Caco-2 (cell line): Measurements from ENCODE around the gene SH3GL2. TPM values are rescaled to one million over a fixed set of nuclear protein-coding genes. Genes with fewer than 3 reads are reported as not detected.

Experiments used
- BruUV-seq: library from RNA; stranded (reverse); fragments of 400-500 nt; replicated peaks from 2 replicates; lab custom pipeline; 2021; lab: Mats Ljungman, UMichigan
- CTCF ChIA-PET: fragments of 300-600 bp; sonication (Branson Sonifier 250); formaldehyde crosslinking; loops from one replicate; lab custom pipeline; 2022; ENCODE audit warnings: antibody characterized with exemption; lab: Charles Lee
- POLR2A ChIA-PET: fragments of 300-600 bp; sonication (Branson Sonifier 250); formaldehyde crosslinking; loops from one replicate; lab custom pipeline; 2022; ENCODE audit warnings: antibody characterized with exemption; lab: Charles Lee
- DNase-seq, 2 experiments: peaks; one replicate each; pipeline versions ENCODE4 v3.0.0 to v3.0.0-alpha.2; 2020 to 2022
- H3K27me3 ChIP-seq: replicated peaks from 2 replicates; pipeline ENCODE4 v1.6.0; 2011; ENCODE audit warnings: low read length; ENCODE audit not compliant: control insufficient read depth, insufficient read depth
- H3K36me3 ChIP-seq: 2 replicates; pipeline ENCODE4 v1.5.1; 2011; ENCODE audit warnings: low read length; ENCODE audit not compliant: control insufficient read depth, insufficient read depth
- H3K4me1 ChIP-seq: fragments of 250-450 bp; sonication (Bioruptor Pico); 2 replicates; pipeline ENCODE4 v1.5.1; 2020; ENCODE audit warnings: mild to moderate bottlenecking
- H3K4me3 ChIP-seq: 2 replicates; pipeline ENCODE4 v1.5.1; 2011; ENCODE audit warnings: low read depth, mild to moderate bottlenecking, control low read depth, low read length
- H3K9me3 ChIP-seq: fragments of 250-450 bp; sonication (Bioruptor Pico); 2 replicates; pipeline ENCODE4 v1.5.1; 2020; ENCODE audit warnings: mild to moderate bottlenecking, moderate library complexity
- H3K27ac Mint-ChIP-seq: one replicate; pipeline ENCODE4 v1.8.0; 2022; ENCODE audit warnings: mixed read lengths; ENCODE audit not compliant: unreplicated experiment
- H3K27me3 Mint-ChIP-seq: one replicate; pipeline ENCODE4 v1.8.0; 2022; ENCODE audit warnings: mixed read lengths; ENCODE audit not compliant: insufficient read depth, unreplicated experiment
- H3K36me3 Mint-ChIP-seq: one replicate; pipeline ENCODE4 v1.8.0; 2022; ENCODE audit warnings: mild to moderate bottlenecking, mixed read lengths; ENCODE audit not compliant: insufficient read depth, unreplicated experiment
- H3K4me1 Mint-ChIP-seq: one replicate; pipeline ENCODE4 v1.8.0; 2022; ENCODE audit warnings: low read depth, mixed read lengths; ENCODE audit not compliant: unreplicated experiment
- H3K4me3 Mint-ChIP-seq: one replicate; pipeline ENCODE4 v1.8.0; 2022; ENCODE audit warnings: mild to moderate bottlenecking, moderate library complexity, mixed read lengths; ENCODE audit not compliant: unreplicated experiment
- H3K9me3 Mint-ChIP-seq: one replicate; pipeline ENCODE4 v1.8.0; 2022; ENCODE audit warnings: mixed read lengths; ENCODE audit not compliant: unreplicated experiment
- intact Hi-C: fragments of 100-400 bp; cut with micrococcal nuclease; formaldehyde crosslinking; loops from one replicate; pipeline ENCODE4 v1.10.0; 2022; ENCODE audit not compliant: unreplicated experiment
- total RNA-seq: library from RNA; stranded (reverse); gene quantifications from 2 replicates; pipeline ENCODE4 v1.2.3, GENCODE V29; 2022
- TF ChIP-seq, protein P1 (sequence below), 2 experiments: fragments of 200-600 bp in 1 of 2; IDR thresholded peaks; 1 replicate in 1 of 2; 2 replicates in 1 of 2; pipeline versions ENCODE4 v1.5.1 to v1.8.0; 2011 to 2022; ENCODE audit warnings: antibody characterized with exemption in 1 of 2, control low read depth in 1 of 2, inconsistent platforms in 1 of 2, low read depth in 1 of 2, low read length in 1 of 2, mild to moderate bottlenecking in 1 of 2, moderate library complexity in 1 of 2; ENCODE audit not compliant: insufficient read depth in 1 of 2, severe bottlenecking in 1 of 2, unreplicated experiment in 1 of 2

Gene SH3GL2
- total RNA-seq, 1 experiment from 2014 or later, result not detected

DNA sequence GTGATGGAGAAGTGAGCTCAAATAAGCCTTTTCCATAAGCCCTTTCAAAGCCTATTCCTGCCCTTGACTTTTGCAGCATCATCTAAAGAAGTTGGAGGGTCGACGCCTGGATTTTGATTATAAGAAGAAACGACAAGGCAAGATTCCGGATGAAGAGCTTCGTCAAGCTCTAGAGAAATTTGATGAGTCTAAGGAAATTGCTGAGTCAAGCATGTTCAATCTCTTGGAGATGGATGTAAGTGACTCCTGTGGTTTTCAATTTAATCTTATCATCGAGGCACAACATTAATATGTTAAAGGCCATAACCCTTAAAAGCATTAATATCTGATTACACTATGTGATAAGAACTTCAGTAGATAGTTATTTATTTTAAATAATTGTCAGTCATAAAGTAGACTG, 210.4 kb downstream of the SH3GL2 start:
- H3K36me3 Mint-ChIP-seq, result no peaks in the 10 kb centered on the region
- intact Hi-C loops, result no loop called here
- CTCF ChIA-PET, result no interaction called here

DNA sequence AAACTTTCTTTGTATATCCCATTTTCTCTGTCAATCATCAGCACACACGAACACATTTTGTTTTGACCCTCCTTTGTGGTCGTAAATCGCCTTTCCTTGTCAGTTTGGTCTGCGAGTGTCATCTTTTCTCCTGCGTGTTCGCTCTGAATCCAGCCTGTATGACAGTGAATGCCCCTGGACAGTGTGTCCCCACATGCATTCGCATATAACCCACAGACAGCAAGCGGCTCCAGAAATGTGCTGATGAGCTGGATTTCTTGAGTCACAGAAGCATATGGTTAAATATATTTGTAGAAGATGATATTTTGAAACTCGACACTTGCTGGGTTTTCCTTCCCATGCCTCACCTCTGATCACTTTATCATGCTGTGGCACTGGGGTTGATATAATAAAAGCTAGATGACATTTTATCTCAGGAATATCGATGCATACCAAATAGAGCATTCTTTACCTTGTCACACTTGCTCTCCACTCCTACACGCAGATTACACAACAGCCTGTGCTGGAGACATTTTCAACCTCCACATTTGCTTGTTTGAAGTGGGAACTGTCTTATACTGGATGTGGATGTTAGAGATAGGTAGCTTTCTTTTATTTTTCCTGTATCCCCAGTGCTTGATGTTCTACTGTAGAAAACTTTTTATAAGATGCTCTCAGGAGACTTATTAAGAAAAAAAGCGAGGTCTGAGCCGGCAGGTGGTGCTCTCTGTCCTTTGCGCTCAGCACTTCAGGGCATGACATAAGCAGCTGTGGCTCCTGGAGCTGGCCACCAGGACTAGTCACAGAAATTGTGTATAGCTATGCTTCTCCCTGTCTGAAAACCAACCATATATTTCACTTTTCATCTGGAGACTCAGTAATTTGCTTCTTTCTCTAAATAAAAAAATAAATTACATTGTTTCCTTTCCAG, 215.1 kb downstream of the SH3GL2 start:
- Mint-ChIP-seq H3K4me1 (no peaks in the 10 kb centered on the region), H3K27me3 (peaks cover 4% of the 10 kb centered on the region), H3K4me3 (no peak overlapping the region), H3K36me3 (no peaks in the 10 kb centered on the region), H3K27ac (no peak overlapping the region), H3K9me3 (no peaks in the 10 kb centered on the region)
- no peaks in the 10 kb centered on the region for H3K4me1 ChIP-seq
- no peaks in the 10 kb centered on the region for H3K9me3 ChIP-seq
- ChIA-PET POLR2A (no interaction called here), CTCF (interaction anchor here (0.6 to 1.2 kb wide), 5 partner anchors 9 to 419 kb away, joined by 3 to 10 read pairs (median 6); no protein-coding TSS in a partner anchor)
- no TSS peak for BruUV-seq
- intact Hi-C loops, result loop anchor here (2.0 kb wide), 1 partner anchor 265 kb away; no protein-coding TSS in a partner anchor
- DNase-seq, result peak; percentile 36 to 42
- H3K27me3 ChIP-seq, result no peaks in the 10 kb centered on the region
- no peaks in the 10 kb centered on the region for H3K36me3 ChIP-seq
- TF ChIP-seq, protein P1, sequence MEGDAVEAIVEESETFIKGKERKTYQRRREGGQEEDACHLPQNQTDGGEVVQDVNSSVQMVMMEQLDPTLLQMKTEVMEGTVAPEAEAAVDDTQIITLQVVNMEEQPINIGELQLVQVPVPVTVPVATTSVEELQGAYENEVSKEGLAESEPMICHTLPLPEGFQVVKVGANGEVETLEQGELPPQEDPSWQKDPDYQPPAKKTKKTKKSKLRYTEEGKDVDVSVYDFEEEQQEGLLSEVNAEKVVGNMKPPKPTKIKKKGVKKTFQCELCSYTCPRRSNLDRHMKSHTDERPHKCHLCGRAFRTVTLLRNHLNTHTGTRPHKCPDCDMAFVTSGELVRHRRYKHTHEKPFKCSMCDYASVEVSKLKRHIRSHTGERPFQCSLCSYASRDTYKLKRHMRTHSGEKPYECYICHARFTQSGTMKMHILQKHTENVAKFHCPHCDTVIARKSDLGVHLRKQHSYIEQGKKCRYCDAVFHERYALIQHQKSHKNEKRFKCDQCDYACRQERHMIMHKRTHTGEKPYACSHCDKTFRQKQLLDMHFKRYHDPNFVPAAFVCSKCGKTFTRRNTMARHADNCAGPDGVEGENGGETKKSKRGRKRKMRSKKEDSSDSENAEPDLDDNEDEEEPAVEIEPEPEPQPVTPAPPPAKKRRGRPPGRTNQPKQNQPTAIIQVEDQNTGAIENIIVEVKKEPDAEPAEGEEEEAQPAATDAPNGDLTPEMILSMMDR (IDR thresholded peaks at IDR 0.05; ENCODE audit: insufficient read depth in 1 of 2, low read depth in 1 of 2, low read length in 1 of 2, severe bottlenecking in 1 of 2, unreplicated experiment in 1 of 2), result peak; percentile 28 to 67
- no peak overlapping the region for H3K4me3 ChIP-seq

More for the DNA sequence above, 210.4 kb downstream of the SH3GL2 start:
- no peak for DNase-seq
- Histone ChIP-seq H3K27me3 (no peaks in the 10 kb centered on the region), H3K9me3 (no peaks in the 10 kb centered on the region), H3K36me3 (no peaks in the 10 kb centered on the region), H3K4me3 (no peak overlapping the region), H3K4me1 (no peaks in the 10 kb centered on the region)
- Mint-ChIP-seq H3K27me3 (peaks cover 4% of the 10 kb centered on the region), H3K9me3 (no peaks in the 10 kb centered on the region), H3K4me3 (no peak overlapping the region), H3K4me1 (no peaks in the 10 kb centered on the region), H3K27ac (no peak overlapping the region)
- TF ChIP-seq, protein P1 (IDR thresholded peaks at IDR 0.05; ENCODE audit: insufficient read depth in 1 of 2, low read depth in 1 of 2, low read length in 1 of 2, severe bottlenecking in 1 of 2, unreplicated experiment in 1 of 2), result no peak
- POLR2A ChIA-PET, result no interaction called here
- no TSS peak for BruUV-seq

DNA sequence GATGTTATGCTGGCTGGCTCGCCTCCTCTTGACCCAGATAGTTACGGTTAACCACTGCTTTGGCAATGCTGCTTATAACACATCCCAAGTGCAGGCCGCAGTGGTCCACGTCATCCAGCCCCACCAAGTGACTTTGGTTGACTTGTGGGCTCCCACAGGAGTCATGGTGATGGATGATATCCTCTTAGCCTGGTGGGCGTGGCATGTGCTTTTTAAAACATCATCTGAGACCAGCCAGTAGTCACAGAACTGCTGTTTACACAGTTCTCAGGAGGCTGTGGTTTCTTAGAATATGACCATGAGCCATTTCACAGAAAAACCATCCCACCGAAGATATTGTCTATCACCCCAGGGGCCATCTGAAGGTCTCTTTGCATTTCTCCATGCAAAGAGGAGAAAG, 216.9 kb downstream of the SH3GL2 start:
- Histone ChIP-seq H3K36me3 (no peaks in the 10 kb centered on the region), H3K4me1 (no peaks in the 10 kb centered on the region), H3K4me3 (no peak overlapping the region), H3K9me3 (no peaks in the 10 kb centered on the region), H3K27me3 (no peaks in the 10 kb centered on the region)
- ChIA-PET CTCF (no interaction called here), POLR2A (no interaction called here)
- Mint-ChIP-seq H3K4me3 (no peak overlapping the region), H3K4me1 (no peaks in the 10 kb centered on the region), H3K9me3 (no peaks in the 10 kb centered on the region), H3K27me3 (peaks cover 4% of the 10 kb centered on the region), H3K27ac (no peak overlapping the region), H3K36me3 (no peaks in the 10 kb centered on the region)
- intact Hi-C loops, result loop anchor here (2.0 kb wide), 1 partner anchor 267 kb away; no protein-coding TSS in a partner anchor
- TF ChIP-seq, protein P1 (IDR thresholded peaks at IDR 0.05; ENCODE audit: insufficient read depth in 1 of 2, low read depth in 1 of 2, low read length in 1 of 2, severe bottlenecking in 1 of 2, unreplicated experiment in 1 of 2), result no peak
- BruUV-seq, result no TSS peak
- DNase-seq, result no peak
